ENCODE data around the gene HSD11B2. TPM values are rescaled to one million over a fixed set of nuclear protein-coding genes. Genes with fewer than 3 reads are reported as not detected.

The HSD11B2 gene
- total and polyA plus RNA-seq, 2 donors (not counting 3 experiments of a cell fraction or from before 2014, with no cell fraction given): 0.10 TPM; not detected in 1

DNA sequence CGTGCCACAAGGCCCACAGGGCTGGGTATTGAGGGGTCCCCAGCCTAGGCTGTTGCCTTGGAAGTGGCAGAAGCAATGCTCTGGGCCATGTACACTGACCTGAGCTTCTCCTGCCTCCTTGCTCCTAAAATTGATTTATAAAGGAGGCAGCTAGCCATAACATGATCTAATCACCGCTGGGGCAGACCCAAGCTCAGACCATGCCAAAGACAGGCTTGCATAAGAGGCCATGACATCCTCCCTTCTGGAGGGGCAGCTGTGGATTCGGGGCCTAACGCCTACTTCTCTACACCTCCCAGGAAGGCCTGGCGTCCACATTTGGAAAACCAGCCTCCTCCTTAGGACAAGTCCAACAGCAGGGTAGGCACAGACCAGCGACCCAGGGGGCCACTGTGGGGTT is 12.3 kb downstream of the HSD11B2 start:
- ChIA-PET POLR2A (no interaction called here), CTCF (interaction anchor here (0.7 to 6.8 kb wide), 4 partner anchors 11 to 183 kb away, joined by 3 to 53 read pairs (median 14); partner anchors contain the start of gene HSD11B2)
- H3K9me3 ChIP-seq (replicated peaks; ENCODE audit: control insufficient read depth, insufficient read depth, low read length): no peaks in the 10 kb centered on the region
- no TSS peak for BruUV-seq (replicated peaks)
- no peaks in the 10 kb centered on the region for H3K9me1 ChIP-seq (replicated peaks; ENCODE audit: control insufficient read depth, extremely low read depth, insufficient read depth, low read length)
- intact Hi-C loops (cut with micrococcal nuclease) (no loop called here), dilution Hi-C loops (cut with MboI; ENCODE audit: extremely low pct_ligation_motif_present, low sequenced_read_pairs) (no loop called here)
- no peaks in the 10 kb centered on the region for H4K20me1 ChIP-seq (replicated peaks; ENCODE audit: control insufficient read depth, extremely low read depth, insufficient read depth, low read length)
- H3K27me3 ChIP-seq (ENCODE audit: control insufficient read depth in 2 of 2, insufficient read depth in 2 of 2, low read length in 2 of 2): no peaks in the 10 kb centered on the region
- no peak overlapping the region for H3K9ac ChIP-seq (replicated peaks; ENCODE audit: extremely low read depth, insufficient read depth, low read length)
- H3K4me2 ChIP-seq (ENCODE audit: insufficient read depth, low read length): no peak overlapping the region
- DNase-seq (ENCODE audit: low read depth, low spot score) (no peak), FAIRE-seq (no peak)
- H3K4me3 ChIP-seq (replicated peaks in 1 of 3; ENCODE audit: insufficient read depth in 1 of 3, low read depth in 1 of 3, low read length in 3 of 3): no peak overlapping the region
- no peak overlapping the region for H2AFZ ChIP-seq (ENCODE audit: low read depth, low read length)
- no peaks in the 10 kb centered on the region for H3K79me2 ChIP-seq (ENCODE audit: control insufficient read depth, insufficient read depth, low read length)
- TF ChIP-seq JUN (IDR thresholded peaks at IDR 0.05; ENCODE audit: borderline replicate concordance, insufficient read depth, insufficient read length, low read depth) (no peak), FOS (IDR thresholded peaks at IDR 0.05; ENCODE audit: borderline replicate concordance, insufficient read depth, low read length) (no peak), MYC (IDR thresholded peaks at IDR 0.05; ENCODE audit: low read depth, low read length) (no peak), GATA2 (IDR thresholded peaks at IDR 0.05; ENCODE audit: insufficient read depth, insufficient read length, low read depth, low read length) (no peak), POLR2A (IDR thresholded peaks at IDR 0.05; ENCODE audit: low read depth, low read length) (no peak), EZH2 (IDR thresholded peaks at IDR 0.05; ENCODE audit: borderline replicate concordance, low read depth, low read length, severe bottlenecking) (no peak)
- TF ChIP-seq, protein P1, sequence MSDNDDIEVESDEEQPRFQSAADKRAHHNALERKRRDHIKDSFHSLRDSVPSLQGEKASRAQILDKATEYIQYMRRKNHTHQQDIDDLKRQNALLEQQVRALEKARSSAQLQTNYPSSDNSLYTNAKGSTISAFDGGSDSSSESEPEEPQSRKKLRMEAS (IDR thresholded peaks at IDR 0.05; ENCODE audit: insufficient read depth, insufficient read length): no peak
- TF ChIP-seq, protein P2, sequence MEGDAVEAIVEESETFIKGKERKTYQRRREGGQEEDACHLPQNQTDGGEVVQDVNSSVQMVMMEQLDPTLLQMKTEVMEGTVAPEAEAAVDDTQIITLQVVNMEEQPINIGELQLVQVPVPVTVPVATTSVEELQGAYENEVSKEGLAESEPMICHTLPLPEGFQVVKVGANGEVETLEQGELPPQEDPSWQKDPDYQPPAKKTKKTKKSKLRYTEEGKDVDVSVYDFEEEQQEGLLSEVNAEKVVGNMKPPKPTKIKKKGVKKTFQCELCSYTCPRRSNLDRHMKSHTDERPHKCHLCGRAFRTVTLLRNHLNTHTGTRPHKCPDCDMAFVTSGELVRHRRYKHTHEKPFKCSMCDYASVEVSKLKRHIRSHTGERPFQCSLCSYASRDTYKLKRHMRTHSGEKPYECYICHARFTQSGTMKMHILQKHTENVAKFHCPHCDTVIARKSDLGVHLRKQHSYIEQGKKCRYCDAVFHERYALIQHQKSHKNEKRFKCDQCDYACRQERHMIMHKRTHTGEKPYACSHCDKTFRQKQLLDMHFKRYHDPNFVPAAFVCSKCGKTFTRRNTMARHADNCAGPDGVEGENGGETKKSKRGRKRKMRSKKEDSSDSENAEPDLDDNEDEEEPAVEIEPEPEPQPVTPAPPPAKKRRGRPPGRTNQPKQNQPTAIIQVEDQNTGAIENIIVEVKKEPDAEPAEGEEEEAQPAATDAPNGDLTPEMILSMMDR (IDR thresholded peaks at IDR 0.05; ENCODE audit: extremely low read depth in 1 of 2, insufficient read depth in 1 of 2, low read depth in 1 of 2, low read length in 2 of 2): no peak
- no peak overlapping the region for H3K27ac ChIP-seq (ENCODE audit: insufficient read depth, low read depth, low read length)
- H3K4me1 ChIP-seq (ENCODE audit: control insufficient read depth, extremely low read depth, insufficient read depth, low read length): no peaks in the 10 kb centered on the region
- peaks cover 0 to 27% of the 10 kb centered on the region in 2 experiments for H3K36me3 ChIP-seq (ENCODE audit: control insufficient read depth in 2 of 2, extremely low read depth in 1 of 2, insufficient read depth in 2 of 2, low read length in 2 of 2)
